ENCODE results near the gene NIPAL3.
A peak's percentile ranks its signal among the peaks of the same experiment; 100 is the strongest.
"Not testable (repeated sequence)": the region's sequence is repeated elsewhere in the genome, so short reads cannot be mapped to it uniquely, and the experiment has no call there.

NIPAL3 gene

DNA sequence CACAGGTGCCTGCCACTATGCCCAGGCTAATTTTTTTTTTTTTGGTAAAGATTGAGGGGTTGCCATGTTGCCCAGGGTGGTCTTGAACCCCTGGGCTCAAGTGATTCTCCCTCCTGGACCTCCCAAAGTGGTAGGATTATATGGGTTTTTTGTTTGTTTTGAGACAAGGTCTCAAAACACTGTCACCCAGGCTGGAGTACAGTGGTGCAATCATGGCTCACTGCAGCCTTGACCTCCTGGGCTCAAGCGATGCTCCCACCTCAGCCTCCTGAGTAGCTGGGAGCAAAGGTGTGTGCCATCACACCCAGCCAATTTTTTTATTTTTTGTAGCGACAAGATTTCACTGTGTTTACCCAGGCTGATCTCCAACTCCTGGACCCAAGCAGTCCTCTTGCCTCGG lies 78.2 kb downstream of the NIPAL3 start:
- DNase-seq, result no peak

DNA sequence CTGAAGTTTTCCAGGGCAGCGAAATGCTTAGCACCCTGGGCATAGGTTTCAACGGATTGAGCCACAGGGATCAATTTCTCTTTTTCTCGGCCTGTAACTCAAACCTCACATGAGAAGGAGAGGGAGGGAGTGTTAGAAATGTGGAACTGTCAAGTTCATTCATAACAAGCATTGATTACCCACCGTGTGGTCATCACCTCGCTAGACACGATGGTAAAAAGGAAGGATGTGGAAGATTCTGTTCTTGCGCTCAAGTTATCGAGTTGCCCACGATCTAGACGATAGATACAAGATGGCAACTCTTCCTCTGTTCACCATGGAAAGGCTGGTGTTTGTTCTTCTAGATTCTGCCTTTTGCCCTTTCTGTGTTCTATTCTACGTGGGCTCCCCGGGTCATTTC lies 83.0 kb downstream of the NIPAL3 start:
- DNase-seq, result no peak

DNA sequence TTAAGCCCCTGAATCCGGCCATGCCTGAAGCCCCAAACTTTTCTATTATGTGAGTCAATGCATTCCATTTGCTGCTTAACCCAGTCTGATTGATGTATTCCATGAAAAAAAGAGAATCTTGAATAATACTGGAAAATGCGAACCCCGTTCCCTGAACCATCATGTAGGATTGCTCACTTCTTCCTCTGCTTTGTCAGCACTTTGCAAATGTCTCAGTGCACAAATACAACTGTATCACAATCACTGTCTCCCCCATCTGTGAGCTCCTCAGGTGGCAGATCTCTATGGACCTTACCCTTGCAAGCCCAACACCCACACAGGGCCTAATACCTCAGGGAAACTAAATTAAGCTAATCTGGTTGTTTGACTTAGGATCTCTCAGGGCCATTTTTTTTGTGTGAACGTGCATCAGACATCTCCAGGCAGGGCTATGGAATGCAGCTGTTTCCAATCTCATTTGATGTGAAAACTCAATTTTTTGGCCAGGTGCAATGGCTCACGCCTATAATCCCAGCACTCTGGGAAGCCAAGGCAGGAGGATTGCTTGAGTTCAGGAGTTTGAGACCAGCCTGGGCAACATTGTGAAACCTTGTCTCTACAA lies 84.9 kb downstream of the NIPAL3 start:
- DNase-seq, result no peak

DNA sequence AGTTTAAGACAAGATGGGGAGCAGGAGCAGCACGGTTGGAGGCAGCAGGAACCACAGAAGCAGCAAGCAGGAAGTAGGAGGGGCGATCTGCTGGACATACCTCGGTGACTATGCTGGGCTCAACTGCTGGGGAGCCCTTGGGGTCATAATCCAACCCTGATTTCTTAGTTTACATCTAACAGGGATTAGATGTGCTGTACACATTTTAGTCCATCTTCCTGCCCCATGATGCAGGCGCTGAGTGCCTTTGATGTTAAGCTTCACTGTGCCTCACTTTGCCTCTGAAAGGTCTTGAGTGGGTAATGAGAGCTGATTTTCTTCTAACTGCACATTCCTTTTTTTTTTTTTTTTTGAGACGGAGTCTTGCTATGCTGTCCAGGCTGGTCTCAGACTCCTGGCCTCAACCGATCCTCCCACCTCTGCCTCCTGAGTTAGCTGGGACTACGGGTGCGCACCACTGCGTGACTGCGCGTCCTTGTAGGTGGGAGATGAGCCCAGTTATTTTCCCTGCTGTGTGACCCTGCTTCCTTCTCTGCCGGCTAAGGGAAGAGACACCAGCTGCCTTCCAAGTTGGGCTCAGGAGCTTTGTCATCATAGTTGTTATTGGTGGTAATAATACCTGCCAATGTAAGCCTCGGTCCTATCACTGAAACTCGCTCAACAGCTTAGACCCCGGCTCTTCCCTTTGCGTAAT lies 85.9 kb downstream of the NIPAL3 start:
- peak; percentile 68 for DNase-seq

DNA sequence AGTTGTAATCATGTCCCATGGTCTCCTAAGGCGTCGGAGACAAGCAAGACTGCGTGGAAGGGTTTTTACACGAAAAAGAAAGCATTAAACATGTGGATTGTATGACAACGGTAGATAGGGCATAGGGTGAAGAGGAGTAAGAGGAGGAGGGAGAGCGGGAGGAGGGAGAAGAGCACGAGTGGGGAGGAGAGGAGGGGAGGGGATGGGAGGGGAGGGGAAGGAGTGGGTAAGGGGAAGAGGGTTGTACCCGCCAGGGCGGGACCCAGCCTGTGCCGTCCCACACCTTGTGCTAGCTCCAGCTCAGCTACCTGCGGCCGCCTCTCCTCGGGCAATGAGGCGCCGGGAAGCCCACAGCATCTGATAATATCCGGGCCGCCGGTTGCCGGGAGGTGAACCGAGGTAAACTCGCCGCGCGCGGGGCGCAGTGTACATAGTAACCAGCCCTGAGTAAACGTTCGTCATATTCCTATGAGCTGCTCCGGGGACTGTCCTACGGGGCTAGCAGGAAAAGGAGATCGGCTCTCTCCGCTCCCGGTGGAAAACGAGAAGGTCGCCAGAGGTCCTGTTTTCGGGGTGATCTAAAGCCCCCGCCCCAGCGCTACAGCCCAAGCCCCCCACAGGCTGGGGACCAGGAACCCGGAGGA lies 86.6 kb downstream of the NIPAL3 start:
- DNase-seq, result peak; percentile 82

DNA sequence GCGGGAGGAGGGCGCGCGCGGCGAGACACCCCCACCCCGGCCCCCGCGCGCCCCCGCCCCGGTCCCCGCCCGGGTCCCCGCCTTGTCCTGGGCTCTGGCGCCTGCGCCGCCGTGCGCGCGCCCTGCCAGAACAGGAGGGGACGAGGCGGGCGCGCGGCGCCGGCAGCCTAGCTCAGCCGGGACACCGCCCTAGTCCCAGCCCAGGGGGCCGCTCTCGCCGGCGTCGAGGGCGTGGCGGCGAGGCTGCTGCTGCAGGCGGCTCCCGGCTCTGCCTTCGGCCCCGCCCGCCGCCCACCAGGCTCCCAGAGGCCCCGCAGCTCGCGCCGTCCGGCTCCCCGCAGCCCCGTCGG lies 87.1 kb downstream of the NIPAL3 start, which contains the start of gene RCAN3:
RCAN3 (plus strand) TSS at position 128 of the 350 bp plus-strand sequence. CDS start 11,537 bp downstream, outside the sequence.
- DNase-seq, result peak; percentile 93

DNA sequence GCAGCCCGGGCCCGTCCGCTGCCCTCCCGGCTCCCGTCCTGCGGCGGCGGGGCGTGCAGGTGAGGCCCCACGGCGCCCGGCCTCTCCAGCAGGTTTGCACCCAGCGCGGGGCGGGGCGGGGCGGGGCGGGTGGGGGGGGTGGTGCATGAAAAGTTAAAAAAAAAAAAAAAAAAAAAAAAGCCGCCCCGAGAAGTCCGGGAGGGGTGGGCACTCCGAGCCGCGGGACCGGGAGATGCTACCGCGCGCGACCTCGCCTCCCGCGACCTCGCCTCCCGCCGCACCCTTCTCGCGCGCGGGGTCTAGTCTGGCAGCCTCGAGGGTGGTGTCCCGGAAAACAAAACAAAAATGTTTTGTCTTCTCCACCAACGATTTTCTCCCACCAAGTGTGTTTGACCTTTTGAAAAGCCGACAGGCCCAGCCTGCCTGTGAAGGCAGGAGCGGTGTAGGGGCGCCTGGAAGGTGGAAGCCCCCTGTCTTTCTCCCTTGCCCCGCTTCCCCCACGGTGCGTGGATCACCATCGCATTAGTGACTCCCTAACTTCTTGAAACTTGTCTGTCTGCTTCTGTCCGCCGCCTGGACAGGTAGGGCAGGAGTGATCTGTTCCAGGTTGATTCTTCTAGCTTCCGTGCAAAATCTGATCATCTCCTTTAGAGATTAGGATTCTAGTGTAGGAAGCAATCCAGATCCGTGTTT lies 87.6 kb downstream of the NIPAL3 start:
- DNase-seq, result peak; percentile 55

DNA sequence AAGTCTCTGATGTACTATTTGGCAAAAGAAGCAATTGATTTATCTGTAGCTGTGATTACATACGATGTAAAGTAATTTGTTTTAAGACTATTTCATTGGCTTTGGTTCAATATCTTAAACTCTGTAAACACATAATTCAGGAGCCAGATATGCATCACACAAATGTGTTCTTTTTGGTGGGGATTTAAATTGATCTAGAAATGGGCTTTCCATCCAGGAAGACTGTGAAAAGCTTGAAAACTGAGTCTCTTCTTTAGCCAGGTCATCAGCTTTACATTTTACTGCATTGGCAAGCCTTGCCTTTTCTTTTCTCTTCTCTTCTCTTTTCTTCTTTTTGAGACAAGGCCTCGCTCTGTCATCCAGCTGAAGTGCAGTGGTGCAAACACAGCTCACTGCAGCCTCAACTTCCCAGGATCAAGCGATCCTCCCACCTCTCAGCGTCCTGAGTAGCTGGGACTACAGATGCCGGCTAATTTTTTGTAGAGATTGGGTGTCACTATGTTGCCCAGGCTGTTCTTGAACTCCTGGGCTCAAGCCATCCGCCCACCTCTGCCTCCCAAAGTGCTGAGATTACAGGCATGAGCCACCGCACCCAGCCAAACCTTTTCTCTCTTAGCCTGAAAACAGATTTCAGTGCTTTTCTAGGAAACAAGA lies 88.4 kb downstream of the NIPAL3 start:
- no peak for DNase-seq

DNA sequence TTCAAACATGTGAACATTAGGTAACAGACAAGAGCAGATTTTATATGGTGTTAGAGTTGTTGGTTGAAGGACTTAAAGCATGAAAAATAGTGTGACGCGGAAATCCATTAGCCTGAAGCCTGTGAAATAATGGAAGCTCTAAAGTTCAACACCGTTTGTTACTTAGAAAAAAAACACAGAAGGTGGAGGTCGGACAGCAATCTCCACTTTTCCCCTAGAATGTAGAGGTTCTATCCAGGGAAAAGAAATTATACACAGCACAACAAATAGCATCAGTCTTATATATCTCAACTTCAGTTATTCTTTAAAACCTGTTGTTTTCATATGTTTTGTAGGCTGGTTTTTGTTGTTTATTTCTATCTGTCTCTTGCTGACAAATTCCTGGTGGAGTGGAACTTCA lies 89.0 kb downstream of the NIPAL3 start:
- DNase-seq, result no peak

DNA sequence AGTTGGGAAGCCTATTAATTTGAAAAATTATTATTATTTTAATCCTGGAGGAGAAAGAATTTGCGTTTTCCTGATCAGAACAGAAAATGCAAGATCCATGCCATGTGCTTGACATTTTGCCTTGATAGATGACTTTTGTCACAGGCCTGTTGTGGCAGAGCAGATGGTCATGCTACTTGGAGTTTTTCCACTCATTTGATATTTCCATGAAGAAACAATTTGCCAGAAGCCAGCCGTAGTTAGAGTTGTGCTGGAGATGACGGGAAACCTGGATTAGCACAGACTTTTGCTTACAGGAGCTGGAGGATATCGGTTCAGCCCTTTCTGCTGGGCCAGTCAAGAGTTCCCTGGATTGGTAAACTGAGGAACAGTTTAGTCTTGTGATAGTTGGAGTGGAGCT lies 90.2 kb downstream of the NIPAL3 start:
- DNase-seq, result no peak

DNA sequence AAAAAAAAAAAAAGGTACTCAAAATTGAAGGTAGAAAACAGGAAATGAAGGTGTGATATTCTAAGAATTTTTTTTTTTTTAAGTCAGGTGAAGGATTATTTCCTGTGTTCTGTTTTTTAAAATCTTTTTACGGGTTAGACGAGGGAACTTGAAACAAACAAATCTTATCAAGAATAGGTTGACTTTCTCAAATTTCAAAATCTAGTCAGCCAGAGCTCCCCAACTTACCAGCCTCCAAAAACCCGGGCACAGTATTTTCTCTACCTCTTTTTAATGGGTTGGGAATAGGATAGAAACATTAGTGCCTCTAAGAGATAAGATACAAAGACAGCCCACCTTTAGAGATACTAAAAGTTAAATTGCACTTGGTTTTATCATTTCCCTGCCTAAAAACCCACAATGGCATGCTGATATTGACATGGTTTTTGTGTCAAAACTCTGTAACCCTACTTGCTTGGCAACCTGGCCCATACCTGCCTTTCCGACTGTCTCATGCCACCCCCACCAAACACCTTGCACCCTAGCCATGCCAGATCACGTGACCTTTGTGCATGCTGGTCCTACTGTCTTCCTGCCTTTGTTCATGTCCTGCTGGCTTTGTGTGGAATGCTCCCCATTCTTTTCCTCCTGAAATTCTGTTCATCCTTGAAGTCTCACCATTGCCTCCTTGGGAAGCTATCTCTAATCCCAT lies 91.2 kb downstream of the NIPAL3 start:
- DNase-seq, result no peak

DNA sequence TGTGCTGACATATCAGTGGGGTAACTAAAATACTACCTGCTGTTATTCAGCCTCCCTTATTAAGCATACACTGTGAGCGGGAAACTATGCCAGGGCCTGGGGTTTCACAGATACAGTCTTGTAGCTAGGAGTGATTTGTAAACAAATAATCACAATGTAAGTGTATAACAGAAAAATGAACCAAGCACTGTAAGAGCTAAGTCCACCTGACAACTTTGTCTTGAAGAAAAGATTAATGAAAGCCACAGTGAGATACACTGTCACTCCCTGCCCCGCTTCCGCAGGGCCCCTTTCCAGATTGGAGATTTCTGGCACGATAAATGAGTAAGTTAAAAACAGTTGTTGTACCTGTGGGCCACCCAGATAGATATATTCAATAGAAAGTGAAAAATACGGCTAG lies 91.8 kb downstream of the NIPAL3 start:
- DNase-seq, result no peak

DNA sequence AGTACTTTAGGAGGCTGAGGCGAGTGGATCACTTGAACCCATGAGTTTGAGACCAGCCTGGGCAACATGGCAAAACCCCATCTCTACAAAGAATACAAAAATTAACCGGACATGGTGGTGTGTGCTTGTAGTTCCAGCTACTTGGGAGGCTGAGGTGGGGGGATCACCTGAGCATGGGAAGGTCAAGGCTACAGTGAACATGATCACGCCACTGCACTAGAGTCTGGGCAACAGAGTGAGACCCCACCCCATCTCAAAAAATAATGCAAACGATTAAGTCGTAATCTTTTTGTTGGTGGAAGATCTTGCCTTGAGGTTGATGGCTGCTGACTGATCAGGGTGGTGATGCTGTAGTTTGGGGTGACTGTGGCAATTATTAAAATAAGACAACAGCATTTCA lies 93.3 kb downstream of the NIPAL3 start:
- DNase-seq, result no peak

DNA sequence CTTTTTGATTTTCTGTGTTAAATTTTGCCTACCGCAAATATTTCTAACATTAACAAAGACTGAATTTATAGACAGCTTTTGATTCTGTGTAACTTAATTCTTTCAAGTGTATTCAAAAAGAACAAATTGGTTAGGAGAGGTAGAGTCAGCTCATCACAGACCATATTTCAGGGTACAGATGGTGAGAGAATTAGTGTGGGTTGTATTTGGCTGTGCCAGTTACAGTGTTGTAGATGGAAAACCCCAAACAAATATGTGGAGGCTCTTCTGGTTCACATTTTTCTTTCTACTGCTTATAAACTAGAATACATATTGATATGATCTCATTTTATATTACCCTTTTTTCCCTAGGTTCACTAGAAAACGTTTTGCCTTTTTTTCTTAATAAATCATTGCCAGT lies 98.1 kb downstream of the NIPAL3 start:
- no peak for DNase-seq

DNA sequence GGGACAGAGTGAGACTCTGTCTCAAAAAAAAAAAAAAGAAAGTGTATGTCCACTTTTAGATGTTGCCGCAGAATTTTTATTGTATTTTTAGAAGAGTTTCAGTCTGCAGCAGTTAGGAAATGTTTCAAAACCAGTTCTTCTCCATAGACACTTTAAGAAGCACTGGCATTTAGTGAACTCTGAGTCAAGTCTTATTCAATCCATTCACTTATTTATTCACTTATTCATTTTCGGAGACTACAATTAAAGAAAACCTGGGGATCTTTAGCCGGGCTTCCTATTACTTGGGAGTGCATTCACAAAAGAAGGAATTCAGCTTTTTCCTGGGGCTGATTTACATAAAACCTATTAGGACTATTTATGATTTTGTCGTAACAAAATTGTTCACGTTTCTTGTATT lies 99.3 kb downstream of the NIPAL3 start:
- no peak for DNase-seq

DNA sequence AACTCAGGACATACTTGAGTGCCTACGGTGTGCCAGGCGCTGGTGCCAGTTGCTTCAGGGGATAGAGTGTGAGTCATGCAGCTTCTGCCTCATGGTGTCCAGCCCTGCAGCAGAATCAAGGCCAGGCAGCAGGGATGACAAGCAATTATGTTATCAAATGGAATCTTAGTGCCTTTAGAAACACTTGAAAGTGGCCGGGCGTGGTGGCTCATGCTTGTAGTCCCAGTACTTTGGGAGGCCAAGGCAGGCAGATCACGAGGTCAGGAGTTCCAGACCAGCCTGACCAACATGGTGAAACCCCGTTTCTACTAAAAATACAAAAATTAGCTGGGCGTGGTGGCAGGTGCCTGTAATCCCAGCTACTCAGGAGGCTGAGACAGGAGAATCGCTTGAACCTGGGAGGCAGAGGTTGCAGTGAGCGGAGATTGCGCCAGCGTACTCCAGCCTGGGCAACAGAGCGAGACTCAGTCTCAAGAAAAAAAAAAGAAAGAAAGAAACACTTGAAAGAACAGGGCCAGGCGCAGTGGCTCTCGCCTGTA lies 100.1 kb downstream of the NIPAL3 start:
- not testable (repeated sequence) for DNase-seq

DNA sequence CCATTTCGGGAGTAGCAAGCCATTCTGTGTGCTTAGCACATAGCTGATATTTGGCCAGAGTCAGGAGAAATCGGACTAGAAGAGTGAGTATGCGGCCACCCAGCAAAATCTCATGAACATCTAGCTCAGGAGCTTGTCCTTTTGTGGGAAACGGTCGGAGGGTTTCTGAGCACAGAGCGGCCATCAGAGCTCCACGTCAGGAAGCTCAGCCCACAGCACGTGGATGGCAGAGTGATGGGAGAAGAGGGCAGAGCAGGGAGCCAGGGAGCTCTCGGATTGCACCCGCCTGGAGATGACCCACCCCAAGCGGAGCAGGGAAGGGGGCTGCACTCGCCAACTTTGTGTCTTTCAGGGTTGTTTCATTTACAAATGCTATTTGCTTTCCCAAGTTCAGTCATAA lies 100.9 kb downstream of the NIPAL3 start:
- no peak for DNase-seq

DNA sequence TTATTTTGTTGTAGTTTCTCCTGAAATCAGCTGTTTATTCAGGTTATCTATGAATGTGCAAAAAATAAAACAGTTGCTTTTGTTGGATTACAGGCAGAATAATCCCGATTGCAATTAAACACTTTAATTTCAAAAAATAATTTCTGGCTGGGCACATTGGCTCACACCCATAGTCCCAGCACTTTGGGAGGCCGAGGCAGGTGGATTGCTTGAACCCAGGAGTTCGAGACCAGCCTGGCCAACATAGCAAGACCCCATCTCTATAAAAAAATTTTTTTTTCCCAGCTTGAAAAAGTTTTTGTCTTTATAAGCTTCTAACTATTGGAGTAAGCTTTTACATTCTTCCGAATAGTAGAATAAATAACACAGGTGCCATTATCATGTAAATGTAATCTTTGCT lies 102.3 kb downstream of the NIPAL3 start:
- DNase-seq, result no peak

DNA sequence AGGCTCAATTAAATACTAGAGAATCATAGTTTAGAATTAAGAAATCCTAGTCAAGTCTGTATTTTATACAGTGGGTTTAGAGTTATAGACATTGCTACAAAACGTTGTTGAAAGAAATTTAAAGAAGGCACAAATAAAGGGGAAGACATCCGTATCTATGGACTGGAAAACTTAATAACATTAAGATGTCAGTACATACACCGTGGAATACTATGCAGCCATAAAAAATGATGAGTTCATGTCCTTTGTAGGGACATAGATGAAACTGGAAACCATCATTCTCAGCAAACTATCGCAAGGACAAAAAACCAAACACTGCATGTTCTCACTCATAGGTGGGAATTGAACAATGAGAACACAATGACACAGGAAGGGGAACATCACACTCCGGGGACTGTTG lies 104.7 kb downstream of the NIPAL3 start:
- DNase-seq, result not testable (repeated sequence)
